GM18520 (cell line): ENCODE measurements around the gene RNF220.

Source experiments
- ATAC-seq: cut with Tn5 transposase; IDR thresholded peaks from one replicate; pipeline ENCODE4 v1.9.1; 2021; ENCODE audit not compliant: unreplicated experiment

Gene RNF220

DNA sequence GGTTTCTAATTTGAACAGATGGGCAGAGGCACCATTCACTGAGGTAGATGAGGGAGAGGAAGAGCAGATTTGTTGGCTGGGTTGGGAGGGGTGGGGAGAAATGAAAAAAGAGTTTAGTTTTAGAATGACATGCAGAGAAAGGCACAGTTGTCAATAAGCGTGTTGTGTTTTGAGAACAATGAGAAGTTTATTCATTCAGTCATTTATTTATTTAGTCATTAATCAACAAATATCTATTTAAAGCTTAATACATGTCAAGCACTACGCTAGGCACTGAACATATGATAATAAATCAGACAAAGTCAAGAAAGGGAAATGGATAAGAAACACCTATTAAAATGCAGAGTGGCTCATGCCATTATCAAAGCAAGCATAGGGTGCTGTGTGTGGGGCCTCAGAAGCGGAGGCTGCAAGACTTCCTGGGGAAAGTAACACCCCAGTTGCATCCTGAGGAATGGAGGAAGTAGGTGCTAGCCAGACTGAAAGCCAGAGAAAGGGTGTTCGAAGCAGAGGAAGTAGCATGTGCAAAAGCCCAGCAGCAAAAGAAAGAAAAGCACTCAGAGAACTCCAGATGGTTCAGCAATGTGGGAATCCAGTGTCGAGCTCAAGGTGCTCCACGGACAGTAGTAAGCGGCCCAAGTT lies 114.1 kb downstream of the RNF220 start:
- ATAC-seq: no peak

DNA sequence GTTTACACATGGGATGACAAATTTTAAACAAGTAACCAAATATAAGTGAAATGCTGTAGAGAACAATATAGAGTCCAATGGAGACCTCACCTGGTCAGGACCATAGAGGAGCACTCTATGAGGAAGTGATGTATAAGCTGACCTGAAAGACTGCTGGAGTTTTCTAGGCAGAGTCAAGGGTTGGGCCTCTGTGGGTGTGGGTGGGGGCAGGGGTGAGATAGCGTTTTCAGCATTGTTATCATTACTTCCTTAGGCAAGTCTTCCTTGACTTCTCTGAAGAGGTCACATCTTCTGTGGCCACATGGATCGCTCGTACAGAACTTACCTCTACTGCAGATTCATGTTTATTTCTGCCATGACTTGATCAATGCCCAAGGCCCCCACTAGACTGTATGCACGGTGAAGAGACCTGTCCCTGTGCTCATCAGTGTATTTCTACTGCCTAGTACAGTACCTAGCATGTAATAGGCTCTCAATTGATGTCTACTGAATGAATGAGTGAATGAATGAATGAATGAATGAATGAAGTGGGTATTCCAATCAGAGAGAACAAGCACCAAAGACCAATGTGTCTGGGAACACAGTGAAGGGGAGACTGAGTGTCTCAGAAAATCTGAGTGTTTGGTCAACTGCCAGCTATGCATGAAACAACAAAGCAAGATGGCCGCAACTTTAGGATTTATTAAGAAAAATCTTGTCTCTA lies 116.5 kb downstream of the RNF220 start:
- ATAC-seq: no peak

DNA sequence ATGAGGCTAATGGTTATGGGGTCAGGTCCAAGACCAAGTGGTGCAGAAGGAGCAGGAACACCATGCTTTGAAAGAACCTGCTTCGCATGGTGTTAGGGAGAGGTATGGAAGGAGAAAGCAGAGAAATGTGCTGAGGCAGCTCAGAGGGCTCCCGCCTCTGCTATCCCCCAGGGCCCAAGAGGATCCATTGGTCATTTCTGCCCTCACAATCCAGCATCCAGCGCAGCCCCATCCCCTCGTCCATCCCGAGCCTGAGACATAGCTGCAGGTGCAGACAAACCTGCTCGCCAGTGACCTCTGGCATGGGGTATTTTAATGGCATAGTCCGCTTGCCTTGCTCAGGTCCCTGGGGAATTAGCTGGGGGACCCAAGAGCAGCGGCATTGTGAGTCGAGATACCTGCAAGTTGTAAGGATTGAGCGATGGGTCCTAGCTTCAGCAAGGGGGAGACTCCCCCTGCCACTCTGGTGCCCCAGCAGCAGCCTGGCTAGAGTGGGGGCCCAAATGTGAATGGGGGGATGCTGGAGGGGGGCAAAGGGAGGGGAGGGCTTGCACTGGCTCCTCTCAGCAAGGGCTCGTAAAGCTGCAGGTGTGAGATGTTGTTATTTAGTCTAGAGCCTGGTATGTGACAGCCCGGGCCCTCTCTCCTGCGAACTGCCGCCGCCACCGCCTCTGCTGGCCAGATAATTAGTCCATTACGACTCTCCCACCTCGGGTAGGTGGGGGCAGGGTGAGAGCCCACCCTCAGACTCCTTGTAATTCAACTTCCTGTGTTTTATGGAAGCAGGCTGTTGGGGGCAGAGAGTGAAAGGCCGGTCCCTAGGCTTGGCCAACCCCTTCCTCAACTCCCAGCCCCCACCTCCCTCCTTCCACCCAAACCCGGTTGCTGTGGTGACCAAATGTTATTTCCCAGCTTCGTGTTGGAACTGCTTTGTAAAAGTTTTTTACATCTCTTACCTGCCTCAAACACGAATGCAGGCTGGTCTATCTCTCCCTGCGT lies 118.8 kb downstream of the RNF220 start:
- no peak for ATAC-seq

DNA sequence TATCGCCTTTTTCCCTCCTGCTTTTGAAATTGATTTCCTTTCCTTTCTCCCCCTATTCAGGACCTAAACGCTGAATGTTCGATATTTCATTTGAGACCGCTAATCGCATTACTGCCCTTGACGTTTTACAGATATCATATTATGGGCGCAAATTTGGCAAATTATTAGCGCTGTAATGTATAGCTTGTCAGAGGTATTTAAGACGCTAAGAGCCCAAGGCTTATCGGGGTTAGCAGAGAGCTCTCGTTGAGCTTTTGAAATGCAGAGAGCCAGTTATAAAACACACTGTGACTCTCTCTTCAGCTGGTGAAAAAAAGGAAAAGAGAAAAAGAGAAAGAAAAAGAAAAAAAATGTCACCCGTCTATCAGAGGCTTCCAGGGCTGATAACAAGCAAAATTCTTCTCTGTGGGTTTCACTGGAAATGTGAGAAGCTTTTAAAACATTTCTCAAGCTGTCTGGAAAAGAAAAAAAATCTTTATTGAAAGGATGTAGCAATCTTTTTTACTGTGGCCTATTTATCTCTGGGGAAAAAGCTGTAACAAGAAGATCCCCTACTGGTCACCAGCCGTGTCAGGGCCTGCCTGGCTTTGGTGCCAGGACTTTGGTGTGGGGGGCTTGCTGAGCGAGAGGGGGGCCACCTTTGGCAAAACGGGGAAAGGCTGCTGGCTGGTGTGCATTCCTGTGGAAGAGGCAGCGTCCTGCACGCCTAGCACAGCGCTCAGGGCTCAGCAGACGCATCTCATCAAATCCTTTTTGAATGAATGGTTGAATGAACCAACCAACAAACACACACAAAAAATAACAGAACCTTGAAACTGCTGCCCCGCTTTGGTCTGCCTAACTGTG lies 119.8 kb downstream of the RNF220 start:
- ATAC-seq: no peak

DNA sequence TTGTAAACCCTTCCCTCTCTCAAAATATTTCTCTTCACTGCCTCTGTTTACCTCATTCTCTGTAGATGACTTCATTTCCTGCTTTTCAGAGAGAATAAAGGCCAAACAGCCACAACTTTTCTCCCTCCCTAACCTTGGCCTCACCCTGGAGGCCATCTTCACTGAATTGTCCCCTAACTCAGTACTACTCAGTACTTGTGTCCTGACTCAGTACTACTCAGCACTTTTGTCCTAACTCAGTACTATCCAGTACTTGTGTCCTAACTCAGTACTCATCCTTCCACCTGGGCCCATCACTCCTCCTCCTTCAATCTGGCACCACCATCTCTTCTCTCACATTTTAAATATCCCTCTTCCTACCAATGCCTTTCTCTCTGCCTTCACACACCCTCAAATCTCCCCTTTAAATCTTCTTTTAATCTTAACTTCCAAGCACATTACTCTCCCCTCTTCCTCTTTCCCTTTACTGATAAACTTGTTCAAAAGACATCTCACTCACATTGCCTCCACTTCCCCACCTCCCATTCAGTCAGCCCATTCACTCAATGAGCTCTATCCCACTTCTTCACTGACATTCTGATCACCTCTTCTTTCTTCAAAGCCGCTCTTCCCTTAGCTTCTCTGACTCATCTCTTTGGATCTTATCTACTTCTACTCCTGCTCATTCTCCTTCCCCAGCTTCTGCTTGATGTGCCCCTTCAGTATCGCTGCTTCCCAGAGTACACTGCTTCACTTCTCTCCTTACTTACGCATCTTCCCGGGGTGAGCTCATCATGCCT lies 121.4 kb downstream of the RNF220 start:
- no peak for ATAC-seq

DNA sequence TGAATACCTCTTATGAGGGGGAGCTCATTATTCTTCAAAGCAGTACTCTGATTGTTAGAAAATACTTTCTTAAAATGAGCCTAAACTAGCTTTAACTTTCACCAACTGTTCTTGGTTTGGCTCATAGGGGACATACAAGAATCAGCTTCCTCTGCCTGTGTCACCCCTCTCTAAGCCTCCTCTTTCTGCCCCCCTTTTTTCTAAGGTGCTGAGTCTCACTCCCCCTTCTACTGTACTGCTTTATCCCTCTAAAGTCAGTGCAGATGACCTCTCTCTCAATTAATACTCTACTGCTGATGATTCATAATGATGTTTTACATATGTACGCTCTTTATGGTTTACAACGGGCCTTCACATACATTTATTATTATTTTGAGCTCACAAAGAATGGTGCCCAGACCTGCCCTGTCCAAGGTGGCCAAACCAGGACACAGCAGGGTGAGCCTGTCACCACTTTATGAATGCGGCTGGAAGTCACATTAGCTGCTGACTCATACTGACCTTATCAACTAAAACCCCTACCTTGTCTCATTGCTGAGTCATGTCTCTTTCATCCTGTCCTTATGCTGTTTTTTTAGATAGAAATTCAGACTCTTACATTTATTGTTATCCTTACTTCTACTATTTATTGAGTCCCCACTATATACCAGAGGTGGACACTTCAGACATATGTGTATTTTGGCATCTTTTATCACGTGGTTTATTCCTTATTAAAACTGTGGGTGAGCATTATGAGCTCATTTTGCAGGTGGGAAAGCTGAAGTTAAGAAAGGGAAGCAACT lies 126.9 kb downstream of the RNF220 start:
- ATAC-seq: peak; percentile 64

DNA sequence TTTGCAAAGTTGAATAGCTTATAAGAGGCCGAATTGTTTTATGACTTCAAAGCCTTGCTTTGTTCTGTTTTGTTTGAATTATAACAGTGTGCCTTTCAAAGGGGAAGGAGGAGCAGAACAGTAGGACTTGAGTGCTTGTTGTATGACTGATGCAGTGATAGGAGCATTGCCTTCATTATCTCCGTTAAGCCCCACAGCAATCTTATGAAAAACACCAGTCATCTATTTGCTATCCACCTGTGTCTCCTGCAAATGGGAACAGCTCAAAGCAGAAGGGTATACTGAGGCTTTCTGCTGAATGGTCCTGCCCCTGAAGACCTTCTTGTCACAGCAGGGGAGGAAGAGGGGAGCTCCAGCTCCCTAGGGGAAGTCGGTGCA lies 127.5 kb downstream of the RNF220 start:
- ATAC-seq: no peak

DNA sequence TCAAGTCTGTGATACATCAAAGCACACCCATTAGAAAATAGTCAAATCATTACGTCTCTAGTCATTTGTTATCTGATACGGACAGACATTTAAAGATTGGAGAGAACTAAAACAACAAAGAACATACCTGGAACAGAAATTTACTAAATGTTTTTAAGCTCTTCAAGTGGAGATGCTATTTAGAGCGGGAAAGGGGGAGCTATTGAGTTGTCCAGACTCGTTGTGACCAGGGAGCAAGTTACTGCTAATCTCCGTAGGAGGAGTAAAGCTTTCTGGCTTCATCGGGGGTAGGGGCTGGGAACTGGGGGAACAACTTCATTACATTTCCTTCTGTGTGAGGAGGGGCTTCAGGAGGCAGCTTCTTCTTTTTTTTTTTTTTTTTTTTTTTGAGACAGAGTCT lies 129.7 kb downstream of the RNF220 start:
- ATAC-seq: no peak

DNA sequence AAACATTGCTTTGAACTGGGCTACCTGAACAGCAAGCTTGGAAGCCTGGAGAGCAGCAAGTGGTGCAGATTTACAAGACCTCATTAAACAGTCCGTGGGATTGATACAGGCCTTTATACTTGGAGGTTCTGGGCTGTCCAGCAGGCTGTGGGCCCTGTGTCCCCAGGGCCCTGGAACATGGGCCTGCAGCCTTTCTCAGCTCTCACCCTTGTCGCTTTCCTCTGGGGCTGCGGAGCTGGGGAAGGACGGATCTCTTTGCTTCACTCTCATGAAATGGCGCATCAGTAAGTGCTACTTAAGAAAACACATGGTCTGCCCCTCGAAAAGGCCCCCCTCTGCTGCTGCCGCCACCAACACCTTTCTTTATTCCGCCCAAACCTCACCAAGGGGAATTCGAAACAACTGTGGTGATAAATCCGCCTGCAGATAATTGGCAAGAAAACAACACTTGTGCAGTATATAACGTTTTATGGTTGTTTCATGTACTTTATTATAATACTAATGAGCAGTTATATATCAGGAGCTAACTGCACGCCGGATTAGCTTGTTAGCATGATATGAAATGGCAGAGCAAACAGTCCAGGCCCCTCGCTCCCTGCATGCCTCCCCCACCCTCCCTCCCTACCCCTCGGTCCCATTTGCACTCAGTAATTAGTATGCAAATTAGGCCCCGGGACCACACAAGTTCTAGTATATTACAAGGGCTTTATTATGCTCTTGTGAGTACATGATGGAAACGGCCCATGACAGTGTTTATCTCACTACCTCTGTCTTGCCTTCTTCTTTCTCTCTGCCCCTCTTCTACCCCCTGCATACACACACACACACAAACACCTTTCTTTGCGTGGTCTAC lies 131.5 kb downstream of the RNF220 start:
- no peak for ATAC-seq

DNA sequence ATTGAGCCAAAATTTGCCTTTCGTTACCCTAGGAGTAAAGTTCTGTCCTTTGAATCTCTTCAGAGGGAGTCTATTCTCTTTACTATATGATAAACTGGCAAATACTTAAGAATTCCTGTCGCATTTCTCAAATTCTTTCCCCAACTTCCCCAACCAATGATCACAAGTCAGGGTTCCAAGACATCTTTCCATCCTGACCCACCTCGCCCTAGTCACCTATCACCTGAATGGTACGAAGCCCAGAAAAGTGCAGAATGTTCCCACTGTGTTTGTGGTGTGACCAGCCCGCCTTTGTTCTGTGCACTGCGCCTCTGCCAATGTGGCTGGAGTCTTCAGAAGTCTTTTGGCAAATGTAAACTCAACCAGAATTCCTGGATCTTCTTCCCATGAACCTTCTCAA lies 132.5 kb downstream of the RNF220 start:
- ATAC-seq: no peak

DNA sequence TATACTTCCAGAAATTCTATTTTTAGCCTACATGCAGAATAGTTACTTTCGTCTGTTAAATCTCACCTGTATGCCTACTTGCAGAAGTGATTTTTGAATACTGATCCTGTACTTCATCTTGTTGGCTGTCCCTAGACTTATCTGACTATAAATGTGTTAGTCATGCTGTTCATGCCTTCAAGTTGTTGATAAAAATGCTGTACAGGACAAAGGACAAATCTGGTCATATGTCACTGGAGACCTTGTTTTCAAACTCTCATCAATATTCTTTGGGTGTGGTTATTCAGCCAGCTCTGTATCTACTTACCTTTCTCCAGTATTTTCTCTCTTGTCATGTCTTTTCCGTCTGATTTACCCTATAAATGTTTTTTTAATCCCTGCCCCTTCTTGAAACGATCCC lies 132.9 kb downstream of the RNF220 start:
- no peak for ATAC-seq

DNA sequence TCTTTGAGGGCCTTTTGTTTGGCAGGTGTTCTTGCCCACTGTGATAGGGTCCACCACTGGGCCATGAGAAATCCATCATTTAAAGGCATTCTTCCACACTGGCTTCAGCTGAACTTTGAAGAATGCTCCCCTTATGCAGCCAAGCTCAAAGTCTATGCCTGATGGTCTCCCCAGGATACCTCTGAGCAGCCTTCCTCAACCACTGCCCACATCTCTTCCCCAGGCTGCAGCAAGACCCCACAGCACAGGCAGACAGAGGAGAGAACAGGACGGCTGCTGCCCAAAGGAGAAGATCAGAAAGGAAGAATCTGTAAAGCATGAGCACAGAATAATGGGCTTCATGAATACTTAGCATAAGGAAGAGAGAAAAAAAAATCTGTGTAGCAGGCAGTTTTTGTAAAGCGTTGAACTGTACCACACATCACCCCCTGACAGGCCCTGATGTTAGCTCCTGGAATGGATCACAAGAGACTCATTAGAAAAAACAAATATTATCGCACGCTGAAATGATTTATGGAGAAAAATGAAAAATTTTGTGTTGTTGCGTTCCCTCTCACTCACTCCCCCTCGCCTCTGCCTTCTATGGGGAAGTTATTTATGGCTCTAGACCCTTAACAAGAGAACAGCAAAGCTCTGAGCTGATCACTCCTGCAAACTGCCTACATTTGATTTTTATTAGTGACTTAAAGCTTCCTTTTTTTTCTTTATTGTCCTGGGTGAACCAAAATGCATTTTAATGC lies 135.1 kb downstream of the RNF220 start:
- no peak for ATAC-seq

DNA sequence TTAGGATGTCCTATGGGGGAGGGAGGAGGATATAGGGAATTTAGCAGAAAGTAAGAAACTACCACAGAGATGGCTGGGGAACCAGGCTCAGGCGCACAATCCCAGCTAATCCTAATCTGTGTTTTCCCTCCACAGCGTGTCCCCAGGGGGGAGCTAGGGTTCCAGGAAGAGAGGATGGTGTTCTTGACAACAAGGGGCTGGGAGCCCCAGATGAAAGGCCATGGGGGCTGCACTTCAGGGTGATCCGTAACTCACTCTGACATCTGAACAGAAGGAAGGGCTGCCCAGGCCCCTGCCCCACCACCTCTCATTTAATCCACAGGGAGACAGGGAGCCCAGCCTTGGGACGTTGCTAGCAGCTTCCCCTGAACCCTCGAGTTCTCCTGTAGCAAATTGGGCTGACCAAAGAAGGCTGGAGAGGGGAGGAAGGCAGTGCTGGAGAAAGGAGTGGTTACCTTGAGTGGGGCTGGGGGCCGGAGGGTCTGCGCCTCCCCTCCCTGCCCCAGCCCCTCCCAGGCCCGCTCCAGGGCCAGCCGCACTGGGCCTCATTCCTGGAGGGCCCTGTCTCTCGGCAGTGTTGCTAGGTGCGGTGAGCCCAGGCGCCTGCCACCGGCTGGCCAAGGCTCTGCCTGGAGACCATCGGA lies 137.5 kb downstream of the RNF220 start:
- ATAC-seq: no peak

DNA sequence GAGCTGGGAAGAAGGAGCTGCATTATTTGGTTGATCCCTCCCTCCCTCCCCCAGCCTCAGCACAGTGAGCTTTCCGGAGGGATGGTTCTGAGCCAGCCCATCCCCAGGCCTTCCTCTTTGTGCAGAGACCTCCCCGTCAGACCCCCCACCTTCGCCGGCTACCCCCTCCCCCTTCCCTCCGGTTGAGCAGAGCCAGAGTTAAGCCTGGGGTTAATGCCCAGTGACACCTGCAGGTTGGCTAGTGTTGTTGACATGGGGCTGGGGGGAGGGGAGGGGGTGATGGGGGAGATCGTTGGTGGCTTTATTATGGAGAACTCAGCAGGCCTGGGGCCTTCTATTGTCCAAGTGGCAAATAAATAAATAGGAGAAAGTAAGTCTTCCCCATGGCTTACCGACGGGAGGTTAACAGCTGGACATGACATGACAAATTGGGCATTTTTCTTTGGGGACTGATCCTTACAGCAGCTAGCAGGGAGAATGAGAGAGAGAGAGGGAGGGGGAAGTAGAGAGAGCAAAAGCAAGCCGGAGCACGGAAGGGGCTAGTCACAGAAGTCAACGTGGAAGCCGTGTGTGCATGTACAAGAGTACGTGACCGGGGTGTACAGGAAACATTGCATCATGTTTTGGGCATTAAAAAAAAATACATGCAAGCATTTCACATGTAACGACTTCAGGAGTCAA lies 138.1 kb downstream of the RNF220 start:
- ATAC-seq: no peak

DNA sequence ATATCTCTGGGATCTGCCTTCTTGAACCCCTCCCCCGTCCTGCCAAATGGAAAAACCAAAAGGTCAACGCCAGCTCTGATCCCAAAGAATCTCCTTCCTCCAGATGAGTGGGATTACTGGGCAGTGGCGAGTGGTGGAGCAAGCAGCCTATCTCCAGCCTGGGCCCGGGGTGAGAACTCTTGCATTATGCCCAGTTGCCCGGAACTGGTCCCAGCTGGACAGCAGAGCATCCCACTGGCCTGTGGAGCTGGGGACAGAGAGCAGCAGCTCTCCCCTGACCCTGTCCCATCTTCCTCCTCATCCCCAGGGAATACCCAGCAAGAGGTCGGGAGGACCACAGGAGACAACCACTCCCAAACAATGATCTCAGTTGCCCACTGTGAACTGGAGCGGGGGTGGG lies 138.7 kb downstream of the RNF220 start:
- no peak for ATAC-seq

DNA sequence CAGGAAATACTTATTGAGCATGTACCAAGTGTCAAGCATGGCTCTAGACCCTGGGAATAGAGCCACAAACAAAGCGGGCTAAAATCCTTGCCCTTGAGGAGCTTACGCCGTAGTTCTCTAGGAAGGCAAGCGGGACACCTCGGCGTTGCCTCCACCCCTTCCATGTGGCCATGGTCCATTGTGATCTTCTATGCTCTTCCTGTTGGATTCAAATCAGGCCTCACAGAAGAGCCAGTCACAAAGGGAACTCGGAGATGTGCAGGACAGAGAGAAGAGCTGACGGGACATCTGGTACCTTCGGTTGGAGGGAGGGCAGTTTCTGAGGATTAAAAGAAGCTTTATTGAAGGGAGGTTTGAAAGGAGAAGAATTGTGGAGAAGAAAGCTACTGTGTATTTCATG lies 139.9 kb downstream of the RNF220 start:
- no peak for ATAC-seq

DNA sequence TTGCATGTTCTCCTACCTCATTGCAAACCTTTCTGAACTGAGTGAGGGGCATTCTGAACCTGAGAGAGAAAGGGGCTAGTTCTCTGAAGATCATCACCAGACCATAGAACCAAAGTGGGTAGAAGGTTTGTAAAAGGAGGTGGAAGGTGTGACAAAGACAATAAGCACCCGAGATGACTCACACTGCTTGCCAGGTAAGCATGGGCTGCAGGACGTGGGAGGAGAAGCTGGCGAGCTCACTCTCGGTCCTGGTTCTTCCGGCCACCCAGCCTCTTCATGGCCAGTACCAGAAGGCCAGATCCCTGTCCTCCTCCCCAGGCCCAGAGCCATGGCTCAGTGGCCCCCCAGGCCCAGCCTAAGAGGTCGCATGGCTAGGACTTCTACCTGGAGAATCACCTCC lies 140.9 kb downstream of the RNF220 start:
- ATAC-seq: no peak
